K562 (cell line): Measurements from ENCODE around the gene SESN3. TPM values are rescaled to one million over a fixed set of nuclear protein-coding genes. Genes with fewer than 3 reads are reported as not detected.

ENCODE experiments used
- ATAC-seq: fragments of 200-7000 bp; cut with Tn5 transposase; 3 replicates; pipeline ENCODE4 v1.9.1; 2020; ENCODE audit warnings: moderate library complexity
- BruUV-seq: library from RNA; stranded (reverse); fragments of 400-500 nt; replicated peaks from 2 replicates; lab custom pipeline; 2021; lab: Mats Ljungman, UMichigan
- CTCF ChIA-PET: fragments of 300-600 bp; formaldehyde crosslinking; extraction: SDS; loops from one replicate; lab custom pipeline; 2021; ENCODE audit warnings: low intra/inter-chr PET ratio; lab: Yijun Ruan, JAX
- POLR2A ChIA-PET: fragments of 300-600, 350-650 bp; sonication (Branson Sonifier 250); formaldehyde crosslinking; extraction: SDS; loops from one replicate; lab custom pipeline; 2021; ENCODE audit warnings: antibody characterized with exemption, inconsistent platforms; lab: Yijun Ruan, JAX
- DNase-seq, 4 experiments: peaks; one replicate each; pipeline versions ENCODE4 v3.0.0 to v3.0.0-alpha.2; 2011 to 2018; ENCODE audit warnings: low spot score in 3 of 4, mixed read lengths in 3 of 4; ENCODE audit errors: extremely low read depth in 1 of 4
- FAIRE-seq: peaks from 2 replicates; lab custom pipeline; 2011; peaks lifted over from hg19 to GRCh38; lab: Jason Lieb, UNC
- H2AFZ ChIP-seq: 2 replicates; pipeline ENCODE4 v1.6.0; 2011; ENCODE audit warnings: low read depth, low read length, control low read depth, inconsistent platforms
- H3K27ac ChIP-seq: fragments of 200-600 bp; 3 replicates; pipeline ENCODE4 v1.8.0; 2011; ENCODE audit warnings: low read depth, mild to moderate bottlenecking, control low read depth, inconsistent platforms, low read length, moderate library complexity, mixed read lengths; ENCODE audit errors: extremely low read depth
- H3K27me3 ChIP-seq, 2 experiments: fragments of 300-600 bp in 1 of 2; 2 replicates in 1 of 2; 3 replicates in 1 of 2; pipeline versions ENCODE4 v1.6.0 to v1.8.0; 2011; ENCODE audit warnings: inconsistent platforms in 2 of 2, low read length in 2 of 2, mild to moderate bottlenecking in 1 of 2, mixed read lengths in 1 of 2, moderate library complexity in 1 of 2; ENCODE audit not compliant: control insufficient read depth in 2 of 2, insufficient read depth in 2 of 2
- H3K36me3 ChIP-seq: fragments of 300-600 bp; 3 replicates; pipeline ENCODE4 v1.8.0; 2011; ENCODE audit warnings: mild to moderate bottlenecking, low read length, inconsistent platforms; ENCODE audit not compliant: control insufficient read depth, insufficient read depth
- H3K4me1 ChIP-seq, 2 experiments: fragments of 200-600 bp in 1 of 2; replicated peaks in 1 of 2; 2 replicates in 1 of 2; 3 replicates in 1 of 2; pipeline versions ENCODE4 v1.5.1 to v1.8.0; 2011; ENCODE audit warnings: inconsistent platforms in 2 of 2, low read length in 2 of 2, mild to moderate bottlenecking in 1 of 2, mixed read lengths in 1 of 2, moderate library complexity in 1 of 2; ENCODE audit not compliant: control insufficient read depth in 2 of 2, insufficient read depth in 2 of 2
- H3K4me2 ChIP-seq: 2 replicates; pipeline ENCODE4 v1.6.1; 2011; ENCODE audit warnings: low read length, control low read depth, inconsistent platforms, mixed read lengths; ENCODE audit not compliant: insufficient read depth
- H3K4me3 ChIP-seq: fragments of 200-600 bp; sonication (generic), shearing (Covaris generic); 2 replicates; pipeline ENCODE4 v1.5.1; 2016; ENCODE audit warnings: control low read depth, inconsistent platforms
- H3K79me2 ChIP-seq: fragments of 200-600 bp; 3 replicates; pipeline ENCODE4 v1.8.0; 2011; ENCODE audit warnings: low read length, inconsistent platforms; ENCODE audit not compliant: control insufficient read depth, insufficient read depth
- H3K9ac ChIP-seq, 2 experiments: 2 replicates each; pipeline versions ENCODE4 v1.6.0 to v1.6.1; 2011; ENCODE audit warnings: low read depth in 2 of 2, low read length in 2 of 2, control low read depth in 1 of 2, inconsistent platforms in 1 of 2, mild to moderate bottlenecking in 1 of 2, mixed read lengths in 1 of 2; ENCODE audit not compliant: insufficient read depth in 1 of 2
- H3K9me1 ChIP-seq: one replicate; pipeline ENCODE4 v1.6.0; 2011; ENCODE audit warnings: inconsistent platforms, mild to moderate bottlenecking, low read length, moderate library complexity; ENCODE audit not compliant: control insufficient read depth, insufficient read depth
- H3K9me3 ChIP-seq: replicated peaks from 2 replicates; pipeline ENCODE4 v1.5.1; 2011; ENCODE audit warnings: low read depth, low read length, inconsistent platforms; ENCODE audit not compliant: control insufficient read depth, insufficient read depth
- H4K20me1 ChIP-seq: replicated peaks from 2 replicates; pipeline ENCODE4 v1.6.1; 2011; ENCODE audit warnings: low read length, inconsistent platforms, mixed read lengths; ENCODE audit not compliant: control insufficient read depth, insufficient read depth
- ARID1B ChIP-seq: fragments of 450-650 bp; IDR thresholded peaks from 2 replicates; pipeline ENCODE4 v1.6.1; 2016; ENCODE audit warnings: antibody characterized with exemption, mild to moderate bottlenecking, inconsistent platforms
- CBFA2T3 ChIP-seq: fragments of 450-650 bp; IDR thresholded peaks from 2 replicates; pipeline ENCODE4 v1.6.1; 2017
- EP400 ChIP-seq: fragments of 450-650 bp; IDR thresholded peaks from 2 replicates; pipeline ENCODE4 v1.6.1; 2017; ENCODE audit warnings: antibody characterized with exemption, mild to moderate bottlenecking, moderate library complexity
- GATAD2B ChIP-seq: fragments of 450-650 bp; IDR thresholded peaks from 2 replicates; pipeline ENCODE4 v1.6.1; 2017; ENCODE audit warnings: mild to moderate bottlenecking, borderline replicate concordance
- KLF6 ChIP-seq: fragments of 250-450 bp; sonication (Bioruptor Pico); IDR thresholded peaks from 2 replicates; pipeline ENCODE4 v1.4.0; 2020; ENCODE audit warnings: mild to moderate bottlenecking, moderate library complexity, borderline replicate concordance
- MBD2 ChIP-seq: sonication (generic); IDR thresholded peaks from 2 replicates; pipeline ENCODE4 v1.6.1; 2016; ENCODE audit warnings: low read depth, borderline replicate concordance
- MCM5 ChIP-seq: fragments of 450-650 bp; IDR thresholded peaks from 2 replicates; pipeline ENCODE4 v1.6.1; 2016; ENCODE audit warnings: low read depth
- NFIC ChIP-seq: fragments of 450-650 bp; IDR thresholded peaks from 2 replicates; pipeline ENCODE4 v1.6.1; 2017; ENCODE audit warnings: mild to moderate bottlenecking, inconsistent platforms
- NFRKB ChIP-seq: fragments of 450-650 bp; IDR thresholded peaks from 2 replicates; pipeline ENCODE4 v1.6.1; 2016; ENCODE audit warnings: low read depth
- YY1 ChIP-seq, 3 experiments: IDR thresholded peaks; 2 replicates each; pipeline ENCODE4 v1.6.1; 2011; ENCODE audit warnings: low read length in 2 of 3, mild to moderate bottlenecking in 2 of 3, moderate library complexity in 2 of 3, borderline replicate concordance in 1 of 3, control low read depth in 1 of 3, low read depth in 1 of 3; ENCODE audit not compliant: insufficient read depth in 3 of 3, insufficient replicate concordance in 2 of 3, control insufficient read depth in 1 of 3, insufficient read length in 1 of 3; ENCODE audit errors: extremely low read depth in 1 of 3
- WGBS: fragments of 100-300 bp; shearing (Covaris generic); methylation state at CpG from one replicate; pipeline ENCODE4 v1.1.6; 2016; ENCODE audit warnings: low coverage, mixed read lengths; ENCODE audit not compliant: insufficient coverage; ENCODE audit errors: missing lambda C conversion rate; 5-methylcytosine and 5-hydroxymethylcytosine counted together
- in situ Hi-C: fragments of 300-500 bp; cut with MboI; formaldehyde crosslinking; loops from 4 replicates; pipeline ENCODE4 v1.15.0; 2018; ENCODE audit warnings: inconsistent platforms, mixed read lengths
- intact Hi-C: fragments of 100-400 bp; cut with micrococcal nuclease; formaldehyde crosslinking; loops from 2 replicates; pipeline ENCODE4 v1.14.2; 2022
- polyA plus RNA-seq, 8 experiments: library from polyadenylated mRNA; depleted of rRNA in 4 of 8; stranded (reverse) in 5 of 8; unstranded in 3 of 8; fragments of >200 nt; fragmentation: Nextera tagmentation in 2 of 8; fragmentation: Illumina TruSeq in 1 of 8; extraction: Ambion mirVana in 2 of 8; extraction: Trizol in 1 of 8; gene quantifications; 2 replicates each; pipeline versions ENCODE4 v1.2.1 to v1.2.3, GENCODE V29; 2011 to 2014; ENCODE audit warnings: inconsistent platforms in 1 of 8, missing spikeins in 1 of 8
- total RNA-seq, 7 experiments: library from RNA; depleted of rRNA in 6 of 7; stranded (reverse); fragments of >200 nt in 6 of 7; fragmentation: Illumina TruSeq in 2 of 7; extraction: Trizol in 2 of 7; gene quantifications; 2 replicates each; pipeline versions ENCODE4 v1.2.1 to v1.2.3, GENCODE V29; 2011 to 2021; ENCODE audit warnings: low replicate concordance in 1 of 7

Gene SESN3
- total and polyA plus RNA-seq, 9 of the 15 experiments (the other 6 are each of a cell fraction or from before 2014, with no cell fraction given): 0.44 to 2.6 (median 1.5) TPM

DNA sequence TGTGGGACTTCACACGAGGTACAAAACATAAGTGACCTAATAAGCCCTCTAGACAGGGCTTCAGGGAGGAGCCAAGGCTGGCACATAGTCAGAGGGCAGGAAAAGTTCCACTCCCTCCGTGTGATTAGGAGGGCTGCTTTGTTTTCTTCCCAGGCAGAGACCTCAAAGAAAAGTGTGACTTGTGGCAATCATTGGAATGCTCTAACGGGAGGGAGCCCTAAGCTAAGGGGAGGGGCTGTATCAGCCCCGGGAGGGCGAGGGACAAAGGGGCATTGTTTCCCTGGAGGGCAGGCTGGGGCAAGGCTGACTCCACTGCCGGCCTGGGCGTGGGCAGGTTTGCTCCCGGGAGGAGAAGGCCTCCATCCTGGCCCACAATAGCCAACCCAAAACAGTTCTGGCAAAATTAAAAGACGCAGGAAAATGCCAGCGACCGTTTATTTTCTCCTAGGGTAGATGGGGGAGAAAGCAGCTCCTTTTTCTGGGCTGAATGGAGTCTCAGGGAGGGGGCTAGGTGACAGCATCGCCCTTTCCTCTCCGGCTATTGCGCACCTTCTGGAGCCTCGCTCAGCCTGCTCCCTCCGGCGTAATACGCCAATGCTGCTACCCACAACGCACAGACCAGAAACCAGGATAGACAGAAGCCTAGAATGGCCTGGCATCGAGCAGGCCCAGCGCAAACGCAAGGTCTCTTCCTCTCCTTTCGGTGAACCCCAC, 81.2 kb downstream of the SESN3 start:
- 82% methylated on average over 21 of the region's 23 CpGs for WGBS
- in situ Hi-C loops: loop anchor here (10.0 kb wide), 2 partner anchors 155 to 525 kb away; no protein-coding TSS in a partner anchor
- Histone ChIP-seq H3K79me2 (no peaks in the 10 kb centered on the region), H2AFZ (peak overlapping the region; percentile 42; the same call in 1 of the 2 replicates), H3K4me2 (no peak overlapping the region), H4K20me1 (no peaks in the 10 kb centered on the region), H3K27ac (peak overlapping the region; percentile 20; the same call in 2 of the 3 replicates), H3K9me3 (no peaks in the 10 kb centered on the region; the same call in 1 of the 2 replicates), H3K9me1 (no peaks in the 10 kb centered on the region), H3K4me1 (peaks cover 51 to 62% of the 10 kb centered on the region in 2 experiments), H3K9ac (0 out of 4 replicates have a peak overlapping the region, but pooled peaks of 1 of the 2 experiments have one; percentile 54), H3K36me3 (no peaks in the 10 kb centered on the region), H3K4me3 (no peak overlapping the region), H3K27me3 (no peaks in the 10 kb centered on the region)
- POLR2A ChIA-PET: interaction anchor here (0.6 to 1.0 kb wide), 3 partner anchors 83 to 1313 kb away, joined by 3 read pairs; partner anchors contain the start of genes CEP57, FAM76B and SRSF8
- intact Hi-C loops: loop anchor here (5.0 to 10.0 kb wide), 6 partner anchors 48 to 1277 kb away; partner anchors contain the start of genes CWC15 and KDM4D
- ATAC-seq: no peak
- no TSS peak for BruUV-seq
- CTCF ChIA-PET: no interaction called here
- no peak for TF ChIP-seq KLF6
- TF ChIP-seq MBD2: no peak
- no peak for FAIRE-seq
- no peak for DNase-seq

DNA sequence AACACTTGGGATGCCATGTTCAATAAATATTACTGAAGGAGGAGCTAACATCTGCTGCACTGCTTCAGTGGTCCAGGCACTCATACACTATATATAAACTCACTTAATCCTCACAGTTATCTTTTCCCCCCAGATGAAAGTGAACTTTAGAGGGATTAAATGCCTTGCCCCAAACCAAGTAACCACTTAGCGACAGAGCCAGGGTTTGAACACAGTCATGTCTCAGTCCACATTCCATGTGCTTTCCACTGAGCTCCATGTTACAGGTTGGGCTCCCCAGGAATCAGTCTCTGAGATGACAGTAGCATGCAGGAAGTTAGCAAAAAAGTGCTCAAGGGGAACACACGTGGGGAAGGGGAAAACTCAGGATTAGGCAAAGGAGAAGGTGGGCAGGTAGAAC, 82.1 kb downstream of the SESN3 start:
- peak in 3 of 4 experiments; percentile 16 to 68 (median 53) for DNase-seq
- Histone ChIP-seq H3K9me1 (no peaks in the 10 kb centered on the region), H3K4me2 (peak overlapping the region; percentile 55; the same call in 1 of the 2 replicates), H4K20me1 (no peaks in the 10 kb centered on the region), H3K27ac (peak overlapping the region; percentile 69; the same call in 2 of the 3 replicates), H3K9me3 (no peaks in the 10 kb centered on the region; the same call in 1 of the 2 replicates), H3K27me3 (no peaks in the 10 kb centered on the region), H2AFZ (peak overlapping the region; percentile 83), H3K4me1 (peaks cover 52 to 65% of the 10 kb centered on the region in 2 experiments), H3K36me3 (no peaks in the 10 kb centered on the region), H3K4me3 (no peak overlapping the region), H3K9ac (peak overlapping the region; percentile 2 to 54; a peak in 3 of 4 replicates), H3K79me2 (no peaks in the 10 kb centered on the region)
- ChIA-PET CTCF (no interaction called here), POLR2A (interaction anchor here (1.0 to 3.6 kb wide), 2 partner anchors 81 to 641 kb away, joined by 3 to 29 read pairs; partner anchors contain the start of genes CEP57, FAM76B and SRSF8)
- in situ Hi-C loops (loop anchor here (10.0 kb wide), 1 partner anchor 524 kb away; no protein-coding TSS in a partner anchor), intact Hi-C loops (loop anchor here (5.0 kb wide), 3 partner anchors 47 to 527 kb away; partner anchors contain the start of genes CWC15 and KDM4D)
- 15% methylated on average over 2 of the region's 2 CpGs for WGBS
- no TSS peak for BruUV-seq
- no peak for ATAC-seq
- peak; percentile 70 for FAIRE-seq
- TF ChIP-seq GATAD2B: no peak
- TF ChIP-seq ARID1B: peak; percentile 51; the same call in 1 of the 2 replicates
- TF ChIP-seq CBFA2T3: peak; percentile 61
- TF ChIP-seq EP400: peak; percentile 40; the same call in 1 of the 2 replicates
- TF ChIP-seq NFIC: 0 out of 2 replicates have a peak, but pooled peaks have one; percentile 4
- 0 out of 2 replicates have a peak, but pooled peaks have one; percentile 38 for TF ChIP-seq NFRKB
- no peak for TF ChIP-seq MCM5
- TF ChIP-seq YY1 (IDR thresholded peaks at IDR 0.05; ENCODE audit: borderline replicate concordance in 1 of 3, control insufficient read depth in 1 of 3, extremely low read depth in 1 of 3, insufficient read depth in 3 of 3, insufficient read length in 1 of 3, insufficient replicate concordance in 2 of 3, low read depth in 1 of 3, low read length in 2 of 3): peak in 1 of 3 experiments; percentile 40
